Activated naive CD4-positive, alpha-beta T cell treated with anti-CD3 and anti-CD28 coated beads for 36 hours (primary cell): ENCODE results near the gene GRP. TPM values are rescaled to one million over a fixed set of nuclear protein-coding genes. Genes with fewer than 3 reads are reported as not detected.

Experiments used
- CTCF ChIA-PET: fragments of 350-600 bp; sonication (Branson Sonifier 250); formaldehyde crosslinking; loops from one replicate; lab custom pipeline; 2021; ENCODE audit warnings: antibody characterized with exemption; lab: Charles Lee
- DNase-seq: peaks from one replicate; pipeline ENCODE4 v3.0.0-alpha.2; 2020
- H3K27ac Mint-ChIP-seq: one replicate; pipeline ENCODE4 v1.8.0; 2021; ENCODE audit warnings: mild to moderate bottlenecking, mixed read lengths
- H3K27me3 Mint-ChIP-seq: one replicate; pipeline ENCODE4 v1.8.0; 2021; ENCODE audit warnings: low read depth, mixed read lengths
- H3K36me3 Mint-ChIP-seq: one replicate; pipeline ENCODE4 v1.8.0; 2021; ENCODE audit warnings: low read depth, mixed read lengths
- H3K4me1 Mint-ChIP-seq: one replicate; pipeline ENCODE4 v1.8.0; 2021; ENCODE audit warnings: low read depth, mixed read lengths
- H3K4me3 Mint-ChIP-seq: one replicate; pipeline ENCODE4 v1.8.0; 2021; ENCODE audit warnings: mild to moderate bottlenecking, moderate library complexity, mixed read lengths
- H3K9me3 Mint-ChIP-seq: one replicate; pipeline ENCODE4 v1.8.0; 2021; ENCODE audit warnings: mixed read lengths
- intact Hi-C: fragments of 100-400 bp; cut with micrococcal nuclease; formaldehyde crosslinking; loops from one replicate; pipeline ENCODE4 v1.15.1; 2023
- total RNA-seq, 2 experiments: library from RNA; stranded (reverse); gene quantifications; one replicate each; pipeline ENCODE4 v1.2.3, GENCODE V29; 2021

The GRP gene
- total RNA-seq, 2 experiments from 2014 or later: not detected

- no peak for DNase-seq
- H3K9me3 Mint-ChIP-seq: no peaks in the 10 kb centered on the region
- H3K27me3 Mint-ChIP-seq: peaks cover 84% of the 10 kb centered on the region
- intact Hi-C loops: loop anchor here (5.0 to 10.0 kb wide), 3 partner anchors 424 to 1838 kb away; partner anchors contain the start of gene CCBE1
- H3K4me3 Mint-ChIP-seq: no peak overlapping the region
- peaks cover 30% of the 10 kb centered on the region for H3K4me1 Mint-ChIP-seq
- CTCF ChIA-PET: interaction anchor here (0.6 to 2.3 kb wide), 8 partner anchors 22 to 526 kb away, joined by 3 to 10 read pairs (median 3); no protein-coding TSS in a partner anchor
- no peak overlapping the region for H3K27ac Mint-ChIP-seq
- H3K36me3 Mint-ChIP-seq: no peaks in the 10 kb centered on the region
These were observed 50.8 kb downstream of the GRP start for GRCh38 chr18:59270689-59271257.

GRCh38 chr18:59271606-59272220, 51.8 kb downstream of the GRP start:
- H3K27ac Mint-ChIP-seq: no peak overlapping the region
- CTCF ChIA-PET: interaction anchor here (0.6 to 2.3 kb wide), 3 partner anchors 23 to 566 kb away, joined by 3 to 10 read pairs (median 3); no protein-coding TSS in a partner anchor
- intact Hi-C loops: loop anchor here (1.0 to 10.0 kb wide), 6 partner anchors 23 to 1839 kb away; partner anchors contain the start of genes CCBE1 and SEC11C
- DNase-seq: peak; percentile 62
- peaks cover 30% of the 10 kb centered on the region for H3K4me1 Mint-ChIP-seq
- H3K27me3 Mint-ChIP-seq: peaks cover 84% of the 10 kb centered on the region
- H3K9me3 Mint-ChIP-seq: no peaks in the 10 kb centered on the region
- no peaks in the 10 kb centered on the region for H3K36me3 Mint-ChIP-seq
- peak overlapping the region; percentile 16 for H3K4me3 Mint-ChIP-seq

GRCh38 chr18:59272221-59272888, 52.4 kb downstream of the GRP start:
- Mint-ChIP-seq H3K27me3 (peaks cover 79% of the 10 kb centered on the region), H3K27ac (no peak overlapping the region), H3K4me1 (peaks cover 30% of the 10 kb centered on the region), H3K4me3 (peak overlapping the region; percentile 16), H3K9me3 (no peaks in the 10 kb centered on the region), H3K36me3 (no peaks in the 10 kb centered on the region)
- DNase-seq: no peak
- intact Hi-C loops: loop anchor here (1.0 to 10.0 kb wide), 6 partner anchors 24 to 1840 kb away; partner anchors contain the start of genes CCBE1 and SEC11C
- CTCF ChIA-PET: interaction anchor here (1.1 to 1.8 kb wide), 2 partner anchors 8 to 130 kb away, joined by 3 to 5 read pairs; no protein-coding TSS in a partner anchor

- CTCF ChIA-PET: interaction anchor here (1.1 to 1.8 kb wide), 2 partner anchors 9 to 130 kb away, joined by 3 to 5 read pairs; no protein-coding TSS in a partner anchor
- DNase-seq: peak; percentile 45
- Mint-ChIP-seq H3K9me3 (no peaks in the 10 kb centered on the region), H3K27me3 (peaks cover 76% of the 10 kb centered on the region), H3K4me1 (peaks cover 25% of the 10 kb centered on the region), H3K36me3 (no peaks in the 10 kb centered on the region), H3K27ac (no peak within 1 kb of the TSS), H3K4me3 (peak within 1 kb of the TSS; percentile 29)
- intact Hi-C loops: loop anchor here (1.0 to 10.0 kb wide), 6 partner anchors 24 to 1841 kb away; partner anchors contain the start of genes CCBE1 and SEC11C
These were observed 53.2 kb downstream of the GRP start, which contains the start of gene RAX for GRCh38 chr18:59272891-59273758. Gene RAX (minus strand): TSS chr18:59273454. CDS start chr18:59273206, 248 bp downstream.

GRCh38 chr18:59273759-59274532, 54.0 kb downstream of the GRP start:
- peaks cover 19% of the 10 kb centered on the region for H3K4me1 Mint-ChIP-seq
- no peaks in the 10 kb centered on the region for H3K36me3 Mint-ChIP-seq
- intact Hi-C loops: loop anchor here (2.0 to 10.0 kb wide), 5 partner anchors 25 to 1842 kb away; partner anchors contain the start of genes CCBE1 and SEC11C

GRCh38 chr18:59274533-59274928, 54.6 kb downstream of the GRP start:
- CTCF ChIA-PET: no interaction called here
- intact Hi-C loops: loop anchor here (5.0 to 10.0 kb wide), 3 partner anchors 420 to 1842 kb away; partner anchors contain the start of gene CCBE1

More at GRCh38 chr18:59273759-59274532, 54.0 kb downstream of the GRP start:
- CTCF ChIA-PET: interaction anchor here (1.1 to 1.8 kb wide), 2 partner anchors 10 to 129 kb away, joined by 3 to 5 read pairs; no protein-coding TSS in a partner anchor
- DNase-seq: no peak
- H3K27ac Mint-ChIP-seq: no peak overlapping the region
- H3K27me3 Mint-ChIP-seq: peaks cover 70% of the 10 kb centered on the region
- H3K9me3 Mint-ChIP-seq: no peaks in the 10 kb centered on the region
- peak overlapping the region; percentile 29 for H3K4me3 Mint-ChIP-seq

GRCh38 chr18:59275406-59275949, 55.5 kb downstream of the GRP start:
- CTCF ChIA-PET: interaction anchor here (1.3 kb wide), 1 partner anchor 128 kb away, joined by 6 read pairs; no protein-coding TSS in a partner anchor
- H3K27me3 Mint-ChIP-seq: peaks cover 64% of the 10 kb centered on the region
- H3K4me3 Mint-ChIP-seq: no peak overlapping the region
- no peak for DNase-seq
- no peaks in the 10 kb centered on the region for H3K9me3 Mint-ChIP-seq
- no peak overlapping the region for H3K27ac Mint-ChIP-seq
- H3K4me1 Mint-ChIP-seq: peaks cover 14% of the 10 kb centered on the region
- H3K36me3 Mint-ChIP-seq: no peaks in the 10 kb centered on the region
- intact Hi-C loops: loop anchor here (10.0 kb wide), 1 partner anchor 419 kb away; the partner anchor contains the start of gene CCBE1

More at GRCh38 chr18:59274533-59274928, 54.6 kb downstream of the GRP start:
- H3K4me1 Mint-ChIP-seq: peaks cover 17% of the 10 kb centered on the region
- no peak overlapping the region for H3K4me3 Mint-ChIP-seq
- no peaks in the 10 kb centered on the region for H3K9me3 Mint-ChIP-seq
- H3K36me3 Mint-ChIP-seq: no peaks in the 10 kb centered on the region
- peaks cover 67% of the 10 kb centered on the region for H3K27me3 Mint-ChIP-seq
- no peak overlapping the region for H3K27ac Mint-ChIP-seq
- DNase-seq: no peak

- CTCF ChIA-PET: interaction anchor here (0.7 to 1.3 kb wide), 2 partner anchors 9 to 127 kb away, joined by 4 to 6 read pairs; no protein-coding TSS in a partner anchor
- H3K4me1 Mint-ChIP-seq: peaks cover 14% of the 10 kb centered on the region
- DNase-seq: no peak
- H3K4me3 Mint-ChIP-seq: no peak overlapping the region
- H3K36me3 Mint-ChIP-seq: no peaks in the 10 kb centered on the region
- no peaks in the 10 kb centered on the region for H3K9me3 Mint-ChIP-seq
- intact Hi-C loops: loop anchor here (10.0 kb wide), 1 partner anchor 419 kb away; the partner anchor contains the start of gene CCBE1
- peaks cover 60% of the 10 kb centered on the region for H3K27me3 Mint-ChIP-seq
- no peak overlapping the region for H3K27ac Mint-ChIP-seq
These were observed 56.1 kb downstream of the GRP start for GRCh38 chr18:59276047-59276446.

- Mint-ChIP-seq H3K36me3 (no peaks in the 10 kb centered on the region), H3K9me3 (no peaks in the 10 kb centered on the region), H3K27me3 (peaks cover 55% of the 10 kb centered on the region), H3K4me1 (peaks cover 4% of the 10 kb centered on the region), H3K27ac (no peak overlapping the region), H3K4me3 (no peak overlapping the region)
- no peak for DNase-seq
- intact Hi-C loops: loop anchor here (10.0 kb wide), 1 partner anchor 416 kb away; the partner anchor contains the start of gene CCBE1
- CTCF ChIA-PET: interaction anchor here (1.6 to 2.0 kb wide), 2 partner anchors 12 to 30 kb away, joined by 5 to 6 read pairs; no protein-coding TSS in a partner anchor
These were observed 58.8 kb downstream of the GRP start for GRCh38 chr18:59278793-59279192.

- CTCF ChIA-PET: interaction anchor here (0.6 to 2.0 kb wide), 3 partner anchors 12 to 49 kb away, joined by 3 to 6 read pairs (median 5); no protein-coding TSS in a partner anchor
- intact Hi-C loops: loop anchor here (10.0 kb wide), 1 partner anchor 416 kb away; the partner anchor contains the start of gene CCBE1
- no peak for DNase-seq
These were observed 59.2 kb downstream of the GRP start for GRCh38 chr18:59279193-59279592.

More at GRCh38 chr18:59279193-59279592, 59.2 kb downstream of the GRP start:
- Mint-ChIP-seq H3K4me3 (no peak overlapping the region), H3K27ac (no peak overlapping the region), H3K4me1 (peaks cover 1% of the 10 kb centered on the region), H3K36me3 (no peaks in the 10 kb centered on the region), H3K9me3 (no peaks in the 10 kb centered on the region), H3K27me3 (peaks cover 53% of the 10 kb centered on the region)
